Hippocampal formation (tissue), 2 donors: Measurements from ENCODE around the gene HHAT.

ENCODE experiments used
- DNase-seq, 2 donors: peaks; one replicate each; lab custom pipeline; 2025; lab: John Stamatoyannopoulos, UW

The HHAT gene

GRCh38 chr1:210487021-210487420 lies 158.3 kb downstream of the HHAT start:
- DNase-seq: no peak

GRCh38 chr1:210489491-210489890 lies 160.8 kb downstream of the HHAT start:
- DNase-seq: no peak

- no peak for DNase-seq
Observed at GRCh38 chr1:210490781-210491180, 162.1 kb downstream of the HHAT start.

GRCh38 chr1:210496063-210496462 lies 167.4 kb downstream of the HHAT start:
- peak in 1 of 2 donors; percentile 11 for DNase-seq

GRCh38 chr1:210499956-210500355 lies 171.3 kb downstream of the HHAT start:
- DNase-seq: no peak

GRCh38 chr1:210500831-210501230 lies 172.1 kb downstream of the HHAT start:
- no peak for DNase-seq

GRCh38 chr1:210504286-210504685 lies 175.6 kb downstream of the HHAT start:
- DNase-seq: no peak

GRCh38 chr1:210505601-210506496 lies 177.1 kb downstream of the HHAT start:
- DNase-seq: no peak

- no peak for DNase-seq
Observed at GRCh38 chr1:210506689-210507088, 178.0 kb downstream of the HHAT start.

- DNase-seq: no peak
Observed at GRCh38 chr1:210516092-210516656, 187.5 kb downstream of the HHAT start.

- DNase-seq: no peak
Observed at GRCh38 chr1:210516697-210517459, 188.2 kb downstream of the HHAT start.

- no peak for DNase-seq
Observed at GRCh38 chr1:210523830-210524229, 195.1 kb downstream of the HHAT start.

GRCh38 chr1:210525716-210526454 lies 197.2 kb downstream of the HHAT start:
- DNase-seq: no peak

- no peak for DNase-seq
Observed at GRCh38 chr1:210527091-210527490, 198.4 kb downstream of the HHAT start.

GRCh38 chr1:210531475-210532222 lies 202.9 kb downstream of the HHAT start:
- no peak for DNase-seq

- no peak for DNase-seq
Observed at GRCh38 chr1:210532223-210532598, 203.5 kb downstream of the HHAT start.

- no peak for DNase-seq
Observed at GRCh38 chr1:210535761-210536160, 207.1 kb downstream of the HHAT start.

- no peak for DNase-seq
Observed at GRCh38 chr1:210536254-210536961, 207.7 kb downstream of the HHAT start.

GRCh38 chr1:210540288-210540687 lies 211.6 kb downstream of the HHAT start:
- DNase-seq: no peak

GRCh38 chr1:210541680-210542358 lies 213.1 kb downstream of the HHAT start:
- DNase-seq: no peak
